ENCODE data around the gene HPX.

DNA sequence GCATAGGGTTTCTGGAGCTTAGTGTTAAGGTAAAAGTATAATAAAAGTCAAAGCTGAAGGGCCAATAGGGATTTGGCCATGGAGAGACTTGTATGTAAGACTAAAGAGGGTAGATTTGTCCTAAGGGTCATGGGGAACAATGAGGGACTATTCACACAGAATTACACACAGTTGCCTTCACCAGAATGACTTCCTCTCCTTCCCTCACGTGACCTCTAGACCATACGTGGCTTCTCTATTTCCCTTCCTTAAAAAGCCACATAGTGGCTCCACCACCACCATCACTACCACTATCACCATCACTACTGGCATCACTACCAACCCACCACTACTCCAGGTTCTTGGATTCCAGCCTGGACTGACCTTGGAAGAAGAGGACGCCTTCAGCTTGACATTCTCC lies 2.8 kb downstream of the HPX start:
- TF ChIP-seq RCOR1 (IDR thresholded peaks at IDR 0.05; ENCODE audit: low read depth, low read length) (no peak), ZSCAN20 (CRISPR knock-in tag; IDR thresholded peaks at IDR 0.05) (no peak), EP300 (IDR thresholded peaks at IDR 0.05) (no peak), CEBPB (IDR thresholded peaks at IDR 0.05) (no peak), POLR2A (IDR thresholded peaks at IDR 0.05; ENCODE audit: low read length) (no peak), HOXA7 (CRISPR knock-in tag; IDR thresholded peaks at IDR 0.05) (no peak), CHD2 (IDR thresholded peaks at IDR 0.05; ENCODE audit: low read length, partially characterized antibody) (no peak)
- TF ChIP-seq, protein P1, sequence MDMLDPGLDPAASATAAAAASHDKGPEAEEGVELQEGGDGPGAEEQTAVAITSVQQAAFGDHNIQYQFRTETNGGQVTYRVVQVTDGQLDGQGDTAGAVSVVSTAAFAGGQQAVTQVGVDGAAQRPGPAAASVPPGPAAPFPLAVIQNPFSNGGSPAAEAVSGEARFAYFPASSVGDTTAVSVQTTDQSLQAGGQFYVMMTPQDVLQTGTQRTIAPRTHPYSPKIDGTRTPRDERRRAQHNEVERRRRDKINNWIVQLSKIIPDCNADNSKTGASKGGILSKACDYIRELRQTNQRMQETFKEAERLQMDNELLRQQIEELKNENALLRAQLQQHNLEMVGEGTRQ (IDR thresholded peaks at IDR 0.05) = no peak
- TF ChIP-seq, protein P2, sequence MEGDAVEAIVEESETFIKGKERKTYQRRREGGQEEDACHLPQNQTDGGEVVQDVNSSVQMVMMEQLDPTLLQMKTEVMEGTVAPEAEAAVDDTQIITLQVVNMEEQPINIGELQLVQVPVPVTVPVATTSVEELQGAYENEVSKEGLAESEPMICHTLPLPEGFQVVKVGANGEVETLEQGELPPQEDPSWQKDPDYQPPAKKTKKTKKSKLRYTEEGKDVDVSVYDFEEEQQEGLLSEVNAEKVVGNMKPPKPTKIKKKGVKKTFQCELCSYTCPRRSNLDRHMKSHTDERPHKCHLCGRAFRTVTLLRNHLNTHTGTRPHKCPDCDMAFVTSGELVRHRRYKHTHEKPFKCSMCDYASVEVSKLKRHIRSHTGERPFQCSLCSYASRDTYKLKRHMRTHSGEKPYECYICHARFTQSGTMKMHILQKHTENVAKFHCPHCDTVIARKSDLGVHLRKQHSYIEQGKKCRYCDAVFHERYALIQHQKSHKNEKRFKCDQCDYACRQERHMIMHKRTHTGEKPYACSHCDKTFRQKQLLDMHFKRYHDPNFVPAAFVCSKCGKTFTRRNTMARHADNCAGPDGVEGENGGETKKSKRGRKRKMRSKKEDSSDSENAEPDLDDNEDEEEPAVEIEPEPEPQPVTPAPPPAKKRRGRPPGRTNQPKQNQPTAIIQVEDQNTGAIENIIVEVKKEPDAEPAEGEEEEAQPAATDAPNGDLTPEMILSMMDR (IDR thresholded peaks at IDR 0.05) = no peak
- TF ChIP-seq, protein P3, sequence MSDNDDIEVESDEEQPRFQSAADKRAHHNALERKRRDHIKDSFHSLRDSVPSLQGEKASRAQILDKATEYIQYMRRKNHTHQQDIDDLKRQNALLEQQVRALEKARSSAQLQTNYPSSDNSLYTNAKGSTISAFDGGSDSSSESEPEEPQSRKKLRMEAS (IDR thresholded peaks at IDR 0.05) = no peak
